GM12801 (cell line): Measurements from ENCODE around the gene NDUFC2.

Source experiments
- CTCF ChIP-seq: IDR thresholded peaks from one replicate; pipeline ENCODE4 v1.5.1; 2011; ENCODE audit warnings: control low read depth; ENCODE audit not compliant: insufficient read length; ENCODE audit errors: extremely low read depth

The NDUFC2 gene

GRCh38 chr11:78037056-78037455 lies 42.6 kb downstream of the NDUFC2 start:
- TF ChIP-seq CTCF, result no peak

GRCh38 chr11:78036313-78036712 lies 43.3 kb downstream of the NDUFC2 start:
- TF ChIP-seq CTCF, result no peak

GRCh38 chr11:78034623-78035022 lies 45.0 kb downstream of the NDUFC2 start:
- no peak for TF ChIP-seq CTCF

- TF ChIP-seq CTCF, result no peak
Observed at GRCh38 chr11:78033040-78033439, 46.6 kb downstream of the NDUFC2 start.

DNA sequence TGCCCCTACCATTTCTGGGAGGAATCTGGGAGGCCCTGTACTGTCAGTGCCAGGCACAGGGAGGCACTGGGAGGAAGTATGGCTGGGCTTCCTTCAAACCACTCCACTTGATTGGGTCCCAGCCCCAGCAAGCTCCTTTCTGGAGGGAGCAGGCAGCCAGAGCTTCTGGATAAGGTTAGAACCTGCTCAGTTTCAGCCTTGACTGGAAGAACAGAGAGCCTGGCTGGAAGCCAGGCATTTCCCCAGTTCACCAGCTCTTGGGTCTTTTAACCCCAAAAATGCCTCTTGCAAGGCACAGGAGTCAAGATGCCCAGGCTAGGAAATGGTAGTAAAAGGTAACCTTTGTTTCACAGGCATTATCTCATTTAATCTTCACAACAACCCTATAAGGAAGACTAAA lies 47.6 kb downstream of the NDUFC2 start:
- TF ChIP-seq CTCF, result no peak

DNA sequence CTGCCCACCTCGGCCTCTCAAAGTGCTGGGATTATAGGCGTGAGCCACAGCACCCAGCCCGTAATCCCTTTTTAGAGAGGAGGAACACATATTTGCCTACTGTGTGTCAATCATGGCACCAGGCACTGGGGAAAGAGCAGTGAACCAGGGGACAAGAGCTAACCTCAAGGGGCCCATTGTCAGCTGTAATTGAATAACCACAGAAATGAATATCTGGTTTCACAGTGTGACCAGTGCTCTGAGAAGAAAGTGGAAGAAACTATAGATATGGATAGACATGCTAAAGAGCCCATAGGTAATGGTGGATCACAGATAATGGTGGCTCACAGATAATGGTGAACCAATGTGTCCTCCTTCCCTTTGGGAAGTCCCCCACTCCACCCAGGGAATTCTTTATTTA lies 48.0 kb downstream of the NDUFC2 start:
- TF ChIP-seq CTCF, result no peak

GRCh38 chr11:78030429-78031325 lies 49.0 kb downstream of the NDUFC2 start:
- no peak for TF ChIP-seq CTCF

GRCh38 chr11:78027759-78028158 lies 51.9 kb downstream of the NDUFC2 start:
- TF ChIP-seq CTCF, result no peak
